ENCODE measurements around the gene TMEM126A. TPM values are rescaled to one million over a fixed set of nuclear protein-coding genes. Genes with fewer than 3 reads are reported as not detected.

Gene TMEM126A
- total and polyA plus RNA-seq, 2 experiments from 2014 or later: 24.7 to 71.1 TPM

DNA sequence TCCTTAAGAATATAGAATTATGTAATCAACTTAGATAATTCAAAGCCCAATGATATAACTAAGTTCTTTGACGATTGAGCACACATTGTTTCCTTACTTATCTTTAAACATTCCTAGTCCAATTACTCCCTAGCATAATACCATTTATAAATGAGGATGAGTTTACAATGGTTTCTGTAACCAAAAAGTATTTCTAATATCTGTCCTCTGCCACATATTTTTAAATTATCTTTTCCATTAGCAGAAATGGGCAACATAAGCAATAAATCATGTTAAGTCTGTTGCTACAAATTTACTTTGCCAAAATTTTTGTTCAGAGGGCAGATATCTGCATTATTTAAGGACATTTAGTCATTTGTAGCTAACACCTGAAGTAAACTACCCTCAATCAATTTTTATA is 10.4 kb downstream of the TMEM126A start:
- Mint-ChIP-seq H3K4me1 (peaks cover 16% of the 10 kb centered on the region), H3K27me3 (ENCODE audit: insufficient read depth, low read depth, poor library complexity) (peaks cover 3% of the 10 kb centered on the region), H3K36me3 (ENCODE audit: low read depth) (peaks cover 53% of the 10 kb centered on the region), H3K4me3 (no peak overlapping the region), H3K9me3 (no peaks in the 10 kb centered on the region), H3K27ac (no peak overlapping the region)
- peaks cover 63% of the 10 kb centered on the region for H3K79me2 ChIP-seq (replicated peaks; ENCODE audit: insufficient read depth)
- peaks cover 32% of the 10 kb centered on the region; the same call in 1 of the 2 replicates for H3K36me3 ChIP-seq (ENCODE audit: insufficient read depth)
- ATAC-seq: no peak
- H3K27me3 ChIP-seq (ENCODE audit: insufficient read depth): no peaks in the 10 kb centered on the region
- no peak overlapping the region for H2AFZ ChIP-seq
- H4K20me1 ChIP-seq (replicated peaks; ENCODE audit: insufficient read depth): peaks cover 31% of the 10 kb centered on the region
- no peak overlapping the region for H3K27ac ChIP-seq (ENCODE audit: low read depth)
- no peak for DNase-seq (ENCODE audit: low spot score)
- TF ChIP-seq NANOG (IDR thresholded peaks at IDR 0.05; ENCODE audit: borderline replicate concordance) (no peak), ZNF331 (CRISPR knock-in tag; IDR thresholded peaks at IDR 0.05; ENCODE audit: low read depth) (no peak), EZH2phosphoT487 (IDR thresholded peaks at IDR 0.05; ENCODE audit: unreplicated experiment) (no peak), JUNB (IDR thresholded peaks at IDR 0.05; ENCODE audit: unreplicated experiment) (no peak), POLR2AphosphoS5 (IDR thresholded peaks at IDR 0.05; ENCODE audit: low read depth) (no peak), CREB1 (CRISPR knock-in tag; IDR thresholded peaks at IDR 0.05; ENCODE audit: low read depth) (no peak), ZNF462 (CRISPR knock-in tag; IDR thresholded peaks at IDR 0.05) (no peak), ETS1 (IDR thresholded peaks at IDR 0.05) (no peak)
- H3K4me1 ChIP-seq (ENCODE audit: insufficient read depth): no peaks in the 10 kb centered on the region
- no peaks in the 10 kb centered on the region for H3F3A ChIP-seq (replicated peaks; ENCODE audit: low read depth)
- no peak overlapping the region for H3K4me3 ChIP-seq
- no peaks in the 10 kb centered on the region for H3K9me2 ChIP-seq (ENCODE audit: insufficient read depth)
- H3K4me2 ChIP-seq: no peak overlapping the region

All from GM23338 (cell line).